Uterus (tissue), 4 donors: ENCODE measurements around the gene STXBP5. TPM values are rescaled to one million over a fixed set of nuclear protein-coding genes. Genes with fewer than 3 reads are reported as not detected.

Experiments
- DNase-seq, 2 donors: peaks; one replicate each; pipeline ENCODE4 v3.0.0-alpha.2; 2019 to 2020
- H3K27ac ChIP-seq, 2 donors: fragments of 200-600 bp; sonication (generic); 1 replicate in 1 of 2; 2 replicates in 1 of 2; pipeline ENCODE4 v1.5.1; 2016 to 2018
- H3K27me3 ChIP-seq, 2 donors: fragments of 200-600 bp; sonication (generic); one replicate each; pipeline ENCODE4 v1.5.1; 2018 to 2019; ENCODE audit warnings: control low read depth in 1 of 2
- H3K36me3 ChIP-seq, 2 donors: fragments of 200-600 bp; sonication (generic); one replicate each; pipeline ENCODE4 v1.5.1; 2019; ENCODE audit warnings: control low read depth in 1 of 2
- H3K4me1 ChIP-seq, 2 donors: fragments of 200-600 bp; sonication (generic); one replicate each; pipeline ENCODE4 v1.5.1; 2018 to 2019; ENCODE audit warnings: control low read depth in 1 of 2
- H3K4me3 ChIP-seq, 2 donors: fragments of 200-600 bp; sonication (generic); 1 replicate in 1 of 2; 2 replicates in 1 of 2; pipeline ENCODE4 v1.5.1; 2018 to 2019; ENCODE audit warnings: mild to moderate bottlenecking in 1 of 2
- H3K9me3 ChIP-seq, 2 donors: fragments of 200-600 bp; sonication (generic); one replicate each; pipeline ENCODE4 v1.5.1; 2019; ENCODE audit warnings: control low read depth in 1 of 2
- POLR2A ChIP-seq, 2 donors: fragments of 450-650 bp; IDR thresholded peaks; one replicate each; pipeline ENCODE4 v1.6.1; 2016; ENCODE audit warnings: antibody characterized with exemption in 2 of 2, mild to moderate bottlenecking in 1 of 2, moderate library complexity in 1 of 2
- intact Hi-C: fragments of 100-400 bp; cut with DNase I; formaldehyde crosslinking; loops from one replicate; pipeline ENCODE4 v1.15.1; 2023; ENCODE audit warnings: low total_unique reads
- total RNA-seq, 4 donors: library from RNA; depleted of rRNA in 3 of 4; stranded (reverse); fragments of >200 nt in 3 of 4; gene quantifications; one replicate each; pipeline versions ENCODE4 v1.1.0 to v1.2.4, GENCODE V29; 2014 to 2023
- TF ChIP-seq, protein P1 (sequence below), 4 experiments: fragments of 200-600 bp in 2 of 4; fragments of 450-650 bp in 2 of 4; sonication (generic) in 2 of 4; IDR thresholded peaks; one replicate each; pipeline ENCODE4 v1.5.1; 2016 to 2019; ENCODE audit warnings: antibody characterized with exemption in 4 of 4, mild to moderate bottlenecking in 2 of 4, moderate library complexity in 1 of 4
- donor health status: DM: yes; HTN: yes; CAD: no.

The STXBP5 gene
- total RNA-seq, 4 donors from 2014 or later: 28.9 to 80.2 (median 36.9) TPM

- no peaks in the 10 kb centered on the region for H3K4me1 ChIP-seq
- H3K9me3 ChIP-seq: no peaks in the 10 kb centered on the region
- H3K27me3 ChIP-seq: no peaks in the 10 kb centered on the region
- no peak overlapping the region for H3K27ac ChIP-seq
- TF ChIP-seq, protein P1, sequence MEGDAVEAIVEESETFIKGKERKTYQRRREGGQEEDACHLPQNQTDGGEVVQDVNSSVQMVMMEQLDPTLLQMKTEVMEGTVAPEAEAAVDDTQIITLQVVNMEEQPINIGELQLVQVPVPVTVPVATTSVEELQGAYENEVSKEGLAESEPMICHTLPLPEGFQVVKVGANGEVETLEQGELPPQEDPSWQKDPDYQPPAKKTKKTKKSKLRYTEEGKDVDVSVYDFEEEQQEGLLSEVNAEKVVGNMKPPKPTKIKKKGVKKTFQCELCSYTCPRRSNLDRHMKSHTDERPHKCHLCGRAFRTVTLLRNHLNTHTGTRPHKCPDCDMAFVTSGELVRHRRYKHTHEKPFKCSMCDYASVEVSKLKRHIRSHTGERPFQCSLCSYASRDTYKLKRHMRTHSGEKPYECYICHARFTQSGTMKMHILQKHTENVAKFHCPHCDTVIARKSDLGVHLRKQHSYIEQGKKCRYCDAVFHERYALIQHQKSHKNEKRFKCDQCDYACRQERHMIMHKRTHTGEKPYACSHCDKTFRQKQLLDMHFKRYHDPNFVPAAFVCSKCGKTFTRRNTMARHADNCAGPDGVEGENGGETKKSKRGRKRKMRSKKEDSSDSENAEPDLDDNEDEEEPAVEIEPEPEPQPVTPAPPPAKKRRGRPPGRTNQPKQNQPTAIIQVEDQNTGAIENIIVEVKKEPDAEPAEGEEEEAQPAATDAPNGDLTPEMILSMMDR (IDR thresholded peaks at IDR 0.05): no peak
- no peak for TF ChIP-seq POLR2A (IDR thresholded peaks at IDR 0.05)
- no peak for DNase-seq
- intact Hi-C loops: no loop called here
- no peak overlapping the region for H3K4me3 ChIP-seq
- H3K36me3 ChIP-seq: no peaks in the 10 kb centered on the region
Measured at GRCh38 chr6:147238906-147239305, 34.7 kb downstream of the STXBP5 start.

GRCh38 chr6:147244832-147245231, 40.6 kb downstream of the STXBP5 start:
- Histone ChIP-seq H3K27ac (no peak overlapping the region), H3K4me3 (no peak overlapping the region), H3K9me3 (no peaks in the 10 kb centered on the region), H3K27me3 (no peaks in the 10 kb centered on the region), H3K36me3 (no peaks in the 10 kb centered on the region), H3K4me1 (no peaks in the 10 kb centered on the region)
- TF ChIP-seq, protein P1 (IDR thresholded peaks at IDR 0.05): no peak
- no peak for TF ChIP-seq POLR2A (IDR thresholded peaks at IDR 0.05)
- no peak for DNase-seq
- intact Hi-C loops: no loop called here

GRCh38 chr6:147245693-147246092, 41.5 kb downstream of the STXBP5 start:
- intact Hi-C loops: no loop called here
- Histone ChIP-seq H3K9me3 (no peaks in the 10 kb centered on the region), H3K27ac (no peak overlapping the region), H3K27me3 (no peaks in the 10 kb centered on the region), H3K36me3 (no peaks in the 10 kb centered on the region), H3K4me3 (no peak overlapping the region), H3K4me1 (no peaks in the 10 kb centered on the region)
- no peak for DNase-seq
- TF ChIP-seq POLR2A (IDR thresholded peaks at IDR 0.05): no peak
- TF ChIP-seq, protein P1 (IDR thresholded peaks at IDR 0.05): no peak

DNA sequence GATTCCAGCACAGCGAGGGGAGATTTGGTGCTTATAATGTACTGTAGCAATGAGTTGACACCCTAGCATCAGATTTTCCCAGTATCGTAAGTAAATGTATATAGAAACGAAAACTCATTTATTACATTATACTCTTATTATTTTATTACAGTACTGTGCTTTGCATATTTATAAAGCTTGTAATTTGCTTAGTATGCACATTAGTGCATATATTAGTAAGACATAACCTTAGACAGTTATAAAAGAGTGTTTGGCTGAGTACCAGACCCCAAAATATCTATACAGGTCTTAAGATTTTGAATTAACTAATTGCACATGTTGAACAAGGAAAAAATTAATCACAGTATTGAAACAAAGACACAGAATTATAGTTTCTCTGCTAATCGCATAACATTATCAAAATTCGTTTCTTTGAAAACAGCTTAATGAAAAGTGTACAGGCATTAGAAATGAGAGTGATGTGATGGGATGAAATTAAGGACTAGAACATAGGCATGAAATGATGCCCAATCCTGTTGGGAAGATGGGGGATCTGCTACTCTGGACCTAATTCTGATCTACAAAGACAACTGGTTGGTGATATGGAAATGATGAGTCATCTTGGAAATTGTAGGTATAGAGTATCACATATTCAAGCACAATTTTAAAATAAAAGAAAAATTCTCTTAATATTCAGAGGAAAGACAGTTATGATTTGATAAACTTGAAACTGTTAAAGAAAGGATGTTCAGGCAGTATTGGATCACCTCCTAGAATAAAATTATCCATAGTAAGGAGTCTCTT, 42.8 kb downstream of the STXBP5 start:
- TF ChIP-seq, protein P1 (IDR thresholded peaks at IDR 0.05): no peak
- TF ChIP-seq POLR2A (IDR thresholded peaks at IDR 0.05): no peak
- DNase-seq: no peak
- Histone ChIP-seq H3K27ac (no peak overlapping the region), H3K27me3 (no peaks in the 10 kb centered on the region), H3K9me3 (no peaks in the 10 kb centered on the region), H3K36me3 (no peaks in the 10 kb centered on the region), H3K4me1 (no peaks in the 10 kb centered on the region), H3K4me3 (no peak overlapping the region)
- intact Hi-C loops: no loop called here

DNA sequence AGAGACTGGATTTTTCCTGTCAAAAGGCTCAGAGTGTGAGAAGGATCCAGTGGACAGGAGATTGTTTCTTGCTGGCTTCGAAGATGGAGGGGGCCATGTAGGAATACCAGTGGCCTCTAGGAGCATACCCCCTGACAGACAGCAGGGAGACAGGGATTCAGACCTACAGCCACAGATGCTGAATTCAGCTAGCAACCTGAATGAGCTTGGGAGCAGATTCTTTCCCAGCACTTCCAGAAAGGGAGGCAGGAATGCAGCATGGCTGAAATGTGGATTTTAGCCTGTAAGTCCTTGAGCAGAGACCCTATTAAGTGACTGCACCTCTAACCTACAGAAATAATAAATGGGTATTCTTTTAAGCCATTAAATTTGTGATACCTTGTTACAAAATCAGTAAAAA, 44.6 kb downstream of the STXBP5 start:
- no peaks in the 10 kb centered on the region for H3K4me1 ChIP-seq
- intact Hi-C loops: no loop called here
- H3K27ac ChIP-seq: no peak overlapping the region
- TF ChIP-seq, protein P1 (IDR thresholded peaks at IDR 0.05): no peak
- no peak for TF ChIP-seq POLR2A (IDR thresholded peaks at IDR 0.05)
- H3K4me3 ChIP-seq: no peak overlapping the region
- H3K36me3 ChIP-seq: no peaks in the 10 kb centered on the region
- H3K9me3 ChIP-seq: no peaks in the 10 kb centered on the region
- DNase-seq: no peak
- no peaks in the 10 kb centered on the region for H3K27me3 ChIP-seq
